ENCODE results near the gene AFAP1.

AFAP1 gene

DNA sequence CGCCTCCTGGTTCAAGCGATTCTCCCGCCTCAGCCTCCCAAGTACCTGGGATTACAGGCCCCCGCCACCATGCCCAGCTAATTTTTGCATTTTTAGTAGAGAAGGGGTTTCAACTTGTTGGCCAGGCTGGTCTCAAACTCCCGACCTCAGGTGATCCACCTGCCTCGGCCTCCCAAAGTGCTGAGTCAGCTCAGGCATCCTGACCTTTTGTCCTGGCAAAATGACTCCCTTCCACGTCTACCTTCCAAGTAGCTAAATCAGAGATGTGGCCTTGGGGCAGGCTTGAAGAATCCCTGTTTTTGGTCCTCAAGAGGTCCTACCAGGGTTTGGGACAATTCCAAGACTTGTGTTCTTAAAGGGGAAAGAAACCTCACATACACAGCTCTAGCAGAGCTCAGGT is 12.8 kb downstream of the AFAP1 start:
- no peak for TF ChIP-seq GATA3 (IDR thresholded peaks at IDR 0.05; ENCODE audit: low read depth, low read length)
- TF ChIP-seq GATA2 (IDR thresholded peaks at IDR 0.05; ENCODE audit: low read depth, low read length) = no peak

DNA sequence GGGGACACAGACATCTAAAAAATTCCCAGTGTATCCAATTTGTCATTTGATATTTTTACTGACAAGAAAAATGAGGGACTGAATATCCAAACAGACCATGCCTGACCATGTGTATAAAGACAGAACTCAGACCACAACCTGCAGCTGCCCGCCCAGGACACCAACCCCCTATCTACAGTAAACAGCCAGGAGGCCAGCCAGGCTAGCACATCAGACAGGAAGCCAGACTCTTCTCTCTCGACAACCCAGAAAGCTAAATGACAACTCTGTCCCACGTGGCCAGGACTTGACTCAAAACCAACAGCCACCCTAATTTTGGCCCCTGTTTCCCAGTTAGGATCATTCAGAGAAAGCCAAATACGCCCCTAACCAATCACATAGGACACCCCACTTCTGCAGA is 15.1 kb downstream of the AFAP1 start:
- TF ChIP-seq GATA3 (IDR thresholded peaks at IDR 0.05; ENCODE audit: low read depth, low read length) = no peak
- no peak for TF ChIP-seq GATA2 (IDR thresholded peaks at IDR 0.05; ENCODE audit: low read depth, low read length)

GRCh38 chr4:7924163-7924562 is 15.5 kb downstream of the AFAP1 start:
- TF ChIP-seq GATA3 (IDR thresholded peaks at IDR 0.05; ENCODE audit: low read depth, low read length) (no peak), GATA2 (IDR thresholded peaks at IDR 0.05; ENCODE audit: low read depth, low read length) (no peak)

- no peak for TF ChIP-seq GATA3 (IDR thresholded peaks at IDR 0.05; ENCODE audit: low read depth, low read length)
- TF ChIP-seq GATA2 (IDR thresholded peaks at IDR 0.05; ENCODE audit: low read depth, low read length) = no peak
Measured at GRCh38 chr4:7922466-7922865, 17.2 kb downstream of the AFAP1 start.

GRCh38 chr4:7918981-7919380 is 20.7 kb downstream of the AFAP1 start:
- TF ChIP-seq GATA3 (IDR thresholded peaks at IDR 0.05; ENCODE audit: low read depth, low read length) = no peak
- TF ChIP-seq GATA2 (IDR thresholded peaks at IDR 0.05; ENCODE audit: low read depth, low read length) = no peak

GRCh38 chr4:7917669-7918068 is 22.0 kb downstream of the AFAP1 start:
- TF ChIP-seq GATA3 (IDR thresholded peaks at IDR 0.05; ENCODE audit: low read depth, low read length) (no peak), GATA2 (IDR thresholded peaks at IDR 0.05; ENCODE audit: low read depth, low read length) (no peak)

GRCh38 chr4:7915875-7916242 is 23.8 kb downstream of the AFAP1 start:
- TF ChIP-seq GATA3 (IDR thresholded peaks at IDR 0.05; ENCODE audit: low read depth, low read length) (no peak), GATA2 (IDR thresholded peaks at IDR 0.05; ENCODE audit: low read depth, low read length) (no peak)

DNA sequence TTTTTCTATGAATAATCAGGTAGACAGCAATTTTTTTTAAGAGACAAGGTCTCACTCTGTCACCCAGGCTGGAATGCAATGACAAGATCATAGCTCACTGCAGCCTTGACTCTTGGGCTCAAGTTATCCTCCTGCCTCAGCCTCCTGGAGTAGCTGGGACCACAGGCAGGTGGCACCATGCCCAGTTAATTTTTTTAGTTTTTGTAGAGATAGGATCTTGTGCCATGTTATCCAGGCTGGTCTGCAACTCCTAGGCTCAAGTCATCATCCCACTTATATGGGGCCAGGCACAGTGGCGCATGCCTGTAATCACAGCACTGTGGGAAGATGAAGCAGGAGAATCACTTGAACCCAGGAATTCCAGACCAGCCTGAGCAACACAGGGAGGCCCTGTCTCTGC is 26.8 kb downstream of the AFAP1 start:
- peak; percentile 80 for TF ChIP-seq GATA2 (IDR thresholded peaks at IDR 0.05; ENCODE audit: low read depth, low read length)
- TF ChIP-seq GATA3 (IDR thresholded peaks at IDR 0.05; ENCODE audit: low read depth, low read length) = no peak

DNA sequence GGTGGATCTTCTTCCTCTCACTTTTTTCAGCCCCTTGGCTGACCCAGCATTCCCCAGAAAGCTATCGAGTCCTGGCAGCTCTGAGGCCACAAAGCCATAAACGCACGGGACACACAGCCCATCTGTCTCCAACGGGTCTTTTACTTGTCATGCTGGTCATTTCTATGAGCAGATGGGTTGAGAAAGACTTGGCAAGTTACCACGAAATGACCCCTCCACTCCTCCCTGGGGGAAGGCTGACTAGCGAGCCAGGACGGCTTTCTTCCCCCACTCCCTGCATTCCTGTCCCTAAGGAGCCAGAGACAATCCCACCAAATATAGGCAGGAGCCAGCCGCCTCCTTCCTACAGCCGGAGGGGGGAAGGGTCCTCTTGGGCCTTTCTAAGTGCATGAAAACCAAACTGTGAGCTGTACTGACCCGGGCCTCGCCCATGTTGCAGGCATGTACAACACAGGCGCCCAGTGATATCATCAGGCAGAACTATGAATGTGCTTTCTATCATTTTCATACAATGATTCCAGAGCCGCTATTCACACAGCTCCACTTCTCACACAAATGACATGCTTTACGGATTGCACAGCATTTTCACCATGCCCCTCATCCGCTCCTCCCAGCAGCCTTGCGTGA is 28.6 kb downstream of the AFAP1 start:
- TF ChIP-seq GATA2 (IDR thresholded peaks at IDR 0.05; ENCODE audit: low read depth, low read length) (peak; percentile 63), GATA3 (IDR thresholded peaks at IDR 0.05; ENCODE audit: low read depth, low read length) (no peak)

GRCh38 chr4:7910263-7910896 is 29.3 kb downstream of the AFAP1 start:
- no peak for TF ChIP-seq GATA2 (IDR thresholded peaks at IDR 0.05; ENCODE audit: low read depth, low read length)
- TF ChIP-seq GATA3 (IDR thresholded peaks at IDR 0.05; ENCODE audit: low read depth, low read length) = no peak

GRCh38 chr4:7909463-7910262 is 30.0 kb downstream of the AFAP1 start:
- TF ChIP-seq GATA3 (IDR thresholded peaks at IDR 0.05; ENCODE audit: low read depth, low read length) (no peak), GATA2 (IDR thresholded peaks at IDR 0.05; ENCODE audit: low read depth, low read length) (no peak)

GRCh38 chr4:7908668-7909067 is 31.0 kb downstream of the AFAP1 start:
- TF ChIP-seq GATA3 (IDR thresholded peaks at IDR 0.05; ENCODE audit: low read depth, low read length) (no peak), GATA2 (IDR thresholded peaks at IDR 0.05; ENCODE audit: low read depth, low read length) (no peak)

DNA sequence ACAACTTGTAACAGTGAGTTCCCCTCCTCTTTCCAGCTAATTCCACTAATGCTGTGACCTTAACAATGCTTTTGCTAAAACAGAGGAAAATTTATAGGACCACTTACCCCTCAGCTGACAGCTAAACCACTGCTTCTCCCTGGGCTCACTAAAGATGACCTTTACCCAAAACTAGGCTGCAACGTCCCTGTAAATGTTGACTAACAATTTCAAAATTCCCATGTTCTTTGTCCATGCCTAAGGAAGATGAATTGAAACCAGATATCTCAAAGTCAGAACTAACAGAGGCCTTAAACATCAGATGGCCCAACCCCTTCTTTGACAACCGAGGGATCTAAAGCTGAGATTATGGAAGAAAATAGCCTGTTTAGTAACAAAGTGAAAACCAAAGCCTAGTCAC is 32.5 kb downstream of the AFAP1 start:
- no peak for TF ChIP-seq GATA2 (IDR thresholded peaks at IDR 0.05; ENCODE audit: low read depth, low read length)
- no peak for TF ChIP-seq GATA3 (IDR thresholded peaks at IDR 0.05; ENCODE audit: low read depth, low read length)

GRCh38 chr4:7906171-7906701 is 33.4 kb downstream of the AFAP1 start:
- TF ChIP-seq GATA2 (IDR thresholded peaks at IDR 0.05; ENCODE audit: low read depth, low read length) (no peak), GATA3 (IDR thresholded peaks at IDR 0.05; ENCODE audit: low read depth, low read length) (no peak)

Data from SH-SY5Y (cell line).